ENCODE data around the gene IGF1R. TPM values are rescaled to one million over a fixed set of nuclear protein-coding genes. Genes with fewer than 3 reads are reported as not detected.

The IGF1R gene
- total and polyA plus RNA-seq, 2 of the 13 experiments (the other 11 are each of a cell fraction or from before 2014, with no cell fraction given): 15.9 to 18.4 TPM

- no peak for TF ChIP-seq ZNF281 (CRISPR knock-in tag; IDR thresholded peaks at IDR 0.05; ENCODE audit: borderline replicate concordance)
- TF ChIP-seq RFX1 (IDR thresholded peaks at IDR 0.05): no peak
- TF ChIP-seq ZC3H13 (CRISPR knock-in tag; IDR thresholded peaks at IDR 0.05): no peak
- no peak for TF ChIP-seq SATB2 (CRISPR knock-in tag; IDR thresholded peaks at IDR 0.05)
- no peak for TF ChIP-seq HNRNPK (IDR thresholded peaks at IDR 0.05; ENCODE audit: low read depth, low read length, poor library complexity, severe bottlenecking)
- no peak for TF ChIP-seq ZNF580 (CRISPR knock-in tag; IDR thresholded peaks at IDR 0.05; ENCODE audit: borderline replicate concordance, low read depth)
- TF ChIP-seq YEATS2 (CRISPR knock-in tag; IDR thresholded peaks at IDR 0.05; ENCODE audit: borderline replicate concordance): no peak
- TF ChIP-seq ZNF275 (CRISPR knock-in tag; IDR thresholded peaks at IDR 0.05; ENCODE audit: borderline replicate concordance): no peak
- no peak for TF ChIP-seq ZNF670 (CRISPR knock-in tag; IDR thresholded peaks at IDR 0.05; ENCODE audit: borderline replicate concordance)
- no peak for TF ChIP-seq ZNF253 (CRISPR knock-in tag; IDR thresholded peaks at IDR 0.05; ENCODE audit: borderline replicate concordance)
- no peak for TF ChIP-seq ZBTB10 (CRISPR knock-in tag; IDR thresholded peaks at IDR 0.05; ENCODE audit: borderline replicate concordance)
- no peak for TF ChIP-seq ZNF782 (CRISPR knock-in tag; IDR thresholded peaks at IDR 0.05; ENCODE audit: borderline replicate concordance)
Measured at GRCh38 chr15:98759277-98759676, 110.9 kb downstream of the IGF1R start (continued).
